Measurements from ENCODE around the gene ZNF341.

The ZNF341 gene

GRCh38 chr20:33721391-33722140 lies 10.2 kb upstream of the ZNF341 start:
- DNase-seq (ENCODE audit: low spot score) = no peak
- TF ChIP-seq, protein P1, sequence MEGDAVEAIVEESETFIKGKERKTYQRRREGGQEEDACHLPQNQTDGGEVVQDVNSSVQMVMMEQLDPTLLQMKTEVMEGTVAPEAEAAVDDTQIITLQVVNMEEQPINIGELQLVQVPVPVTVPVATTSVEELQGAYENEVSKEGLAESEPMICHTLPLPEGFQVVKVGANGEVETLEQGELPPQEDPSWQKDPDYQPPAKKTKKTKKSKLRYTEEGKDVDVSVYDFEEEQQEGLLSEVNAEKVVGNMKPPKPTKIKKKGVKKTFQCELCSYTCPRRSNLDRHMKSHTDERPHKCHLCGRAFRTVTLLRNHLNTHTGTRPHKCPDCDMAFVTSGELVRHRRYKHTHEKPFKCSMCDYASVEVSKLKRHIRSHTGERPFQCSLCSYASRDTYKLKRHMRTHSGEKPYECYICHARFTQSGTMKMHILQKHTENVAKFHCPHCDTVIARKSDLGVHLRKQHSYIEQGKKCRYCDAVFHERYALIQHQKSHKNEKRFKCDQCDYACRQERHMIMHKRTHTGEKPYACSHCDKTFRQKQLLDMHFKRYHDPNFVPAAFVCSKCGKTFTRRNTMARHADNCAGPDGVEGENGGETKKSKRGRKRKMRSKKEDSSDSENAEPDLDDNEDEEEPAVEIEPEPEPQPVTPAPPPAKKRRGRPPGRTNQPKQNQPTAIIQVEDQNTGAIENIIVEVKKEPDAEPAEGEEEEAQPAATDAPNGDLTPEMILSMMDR (IDR thresholded peaks at IDR 0.05; ENCODE audit: borderline replicate concordance, control extremely low read depth, extremely low read depth, insufficient read depth, missing control alignments) = no peak
- in situ Hi-C loops (cut with MboI; ENCODE audit: low sequenced_read_pairs, unreplicated experiment) = no loop called here

- in situ Hi-C loops (cut with MboI; ENCODE audit: low sequenced_read_pairs, unreplicated experiment) = no loop called here
- no peak for DNase-seq (ENCODE audit: low spot score)
- TF ChIP-seq, protein P1 (IDR thresholded peaks at IDR 0.05; ENCODE audit: borderline replicate concordance, control extremely low read depth, extremely low read depth, insufficient read depth, missing control alignments) = no peak
These were observed 7.2 kb upstream of the ZNF341 start for GRCh38 chr20:33724439-33725094.

DNA sequence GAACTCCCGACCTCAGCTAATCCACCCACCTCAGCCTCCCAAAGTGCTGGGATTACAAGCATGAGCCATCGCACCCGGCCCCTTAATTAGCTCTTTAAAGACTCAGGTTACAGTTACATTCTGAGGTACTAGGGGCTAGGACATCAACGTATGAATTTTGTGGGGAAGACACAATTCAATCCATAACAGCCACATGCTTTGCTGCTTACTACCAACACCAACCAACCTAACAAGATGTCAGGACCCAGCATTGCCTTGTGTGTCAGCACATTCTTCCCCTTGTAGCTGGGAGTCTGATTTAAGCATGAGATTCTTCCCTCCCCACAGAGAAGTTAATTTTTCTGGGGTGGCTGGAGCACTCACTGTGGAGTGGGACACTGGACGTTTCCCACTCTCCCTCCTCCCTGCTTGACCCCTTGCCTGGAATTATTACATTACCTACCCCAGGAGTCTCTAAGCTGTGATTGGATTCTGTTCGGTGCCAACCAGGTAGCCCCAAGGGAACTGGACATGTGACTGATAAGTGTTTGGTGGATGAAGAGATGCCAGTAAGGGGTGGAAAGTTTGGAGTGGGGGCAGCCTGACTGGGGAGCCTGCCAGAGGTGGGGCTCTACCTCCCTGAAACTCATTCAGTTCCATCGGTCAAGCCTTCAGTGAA lies 6.1 kb upstream of the ZNF341 start:
- DNase-seq (ENCODE audit: low spot score) = no peak
- TF ChIP-seq, protein P1 (IDR thresholded peaks at IDR 0.05; ENCODE audit: borderline replicate concordance, control extremely low read depth, extremely low read depth, insufficient read depth, missing control alignments) = no peak
- in situ Hi-C loops (cut with MboI; ENCODE audit: low sequenced_read_pairs, unreplicated experiment) = no loop called here

- DNase-seq (ENCODE audit: low spot score) = no peak
- TF ChIP-seq, protein P1 (IDR thresholded peaks at IDR 0.05; ENCODE audit: borderline replicate concordance, control extremely low read depth, extremely low read depth, insufficient read depth, missing control alignments) = no peak
- in situ Hi-C loops (cut with MboI; ENCODE audit: low sequenced_read_pairs, unreplicated experiment) = no loop called here
These were observed 4.7 kb upstream of the ZNF341 start for GRCh38 chr20:33727115-33727479.

DNA sequence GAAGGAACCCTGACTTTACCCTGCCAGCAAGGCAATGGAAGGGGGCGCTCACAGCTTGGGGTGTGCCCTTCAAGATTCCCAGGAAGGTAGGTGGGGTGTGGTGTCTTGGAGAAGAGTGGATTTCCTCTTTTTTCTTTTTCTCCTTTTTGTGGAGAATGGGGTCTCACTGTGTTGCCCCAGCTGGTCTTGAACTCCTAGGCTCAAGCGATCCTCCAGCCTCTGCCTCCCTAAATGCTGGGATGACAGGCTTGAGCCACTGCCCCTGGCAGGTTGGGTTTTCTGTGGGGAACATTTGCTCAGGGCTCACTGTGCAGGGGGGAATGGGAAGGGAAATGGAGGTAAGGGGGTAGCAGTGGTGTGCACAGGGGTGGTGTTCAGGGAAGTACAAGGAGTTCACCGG lies 4.0 kb upstream of the ZNF341 start:
- no peak for DNase-seq (ENCODE audit: low spot score)
- TF ChIP-seq, protein P1 (IDR thresholded peaks at IDR 0.05; ENCODE audit: borderline replicate concordance, control extremely low read depth, extremely low read depth, insufficient read depth, missing control alignments) = no peak
- in situ Hi-C loops (cut with MboI; ENCODE audit: low sequenced_read_pairs, unreplicated experiment) = no loop called here

GRCh38 chr20:33728463-33728862 lies 3.3 kb upstream of the ZNF341 start:
- no peak for DNase-seq (ENCODE audit: low spot score)
- in situ Hi-C loops (cut with MboI; ENCODE audit: low sequenced_read_pairs, unreplicated experiment) = no loop called here
- TF ChIP-seq, protein P1 (IDR thresholded peaks at IDR 0.05; ENCODE audit: borderline replicate concordance, control extremely low read depth, extremely low read depth, insufficient read depth, missing control alignments) = no peak
